H1 (cell line): Measurements from ENCODE around the gene UPK1B. TPM values are rescaled to one million over a fixed set of nuclear protein-coding genes. Genes with fewer than 3 reads are reported as not detected.

Experiments used
- CTCF ChIA-PET: fragments of 300-600 bp; sonication (Branson Sonifier 250); formaldehyde crosslinking; loops from one replicate; lab custom pipeline; 2021; ENCODE audit not compliant: partially characterized antibody; lab: Charles Lee
- POLR2A ChIA-PET: fragments of 300-600 bp; sonication (Branson Sonifier 250); formaldehyde crosslinking; loops from one replicate; lab custom pipeline; 2021; ENCODE audit warnings: inconsistent platforms; ENCODE audit not compliant: partially characterized antibody; lab: Charles Lee
- DNase-seq, 2 experiments: peaks; one replicate each; pipeline versions ENCODE4 v3.0.0 to v3.0.0-alpha.2; 2010 to 2022; ENCODE audit warnings: low spot score in 2 of 2, low read depth in 1 of 2, mixed read lengths in 1 of 2
- FAIRE-seq: peaks from 2 replicates; lab custom pipeline; 2011; peaks lifted over from hg19 to GRCh38; lab: Jason Lieb, UNC
- H2AFZ ChIP-seq: 2 replicates; pipeline ENCODE4 v1.8.1; 2012; ENCODE audit warnings: low read length, inconsistent platforms
- H2AK5ac ChIP-seq: 2 replicates; pipeline ENCODE4 v1.6.1; 2013; ENCODE audit warnings: low read depth, low read length
- H2BK120ac ChIP-seq: replicated peaks from 2 replicates; pipeline ENCODE3; 2013; ENCODE audit warnings: low read depth, low read length, inconsistent platforms
- H2BK12ac ChIP-seq: 2 replicates; pipeline ENCODE4 v1.6.1; 2013; ENCODE audit warnings: low read depth, low read length
- H2BK15ac ChIP-seq: 2 replicates; pipeline ENCODE4 v1.6.1; 2013; ENCODE audit warnings: low read length
- H2BK20ac ChIP-seq: 2 replicates; pipeline ENCODE4 v1.6.1; 2013; ENCODE audit warnings: low read length
- H2BK5ac ChIP-seq: 2 replicates; pipeline ENCODE4 v1.6.1; 2013; ENCODE audit warnings: low read depth, low read length
- H3K14ac ChIP-seq: 2 replicates; pipeline ENCODE4 v1.6.1; 2013; ENCODE audit warnings: inconsistent platforms; ENCODE audit not compliant: insufficient read length
- H3K18ac ChIP-seq: 2 replicates; pipeline ENCODE4 v1.6.1; 2013; ENCODE audit warnings: low read length; ENCODE audit errors: extremely low read depth
- H3K23ac ChIP-seq: 2 replicates; pipeline ENCODE4 v1.6.1; 2013; ENCODE audit warnings: inconsistent platforms; ENCODE audit not compliant: insufficient read length
- H3K23me2 ChIP-seq: 2 replicates; pipeline ENCODE4 v1.6.1; 2013; ENCODE audit warnings: low read depth, low read length
- H3K27ac ChIP-seq: 2 replicates; pipeline ENCODE4 v1.6.1; 2011; ENCODE audit warnings: low read depth, low read length, inconsistent platforms
- H3K27me3 ChIP-seq, 4 experiments: replicated peaks in 1 of 4; 1 replicate in 1 of 4; 2 replicates in 3 of 4; pipeline versions ENCODE4 v1.6.1 to v1.8.1; 2011 to 2013; ENCODE audit warnings: low read length in 3 of 4, mild to moderate bottlenecking in 3 of 4, inconsistent platforms in 2 of 4, mixed read lengths in 2 of 4, moderate library complexity in 1 of 4; ENCODE audit not compliant: control insufficient read depth in 3 of 4, insufficient read depth in 3 of 4; ENCODE audit errors: extremely low read depth in 1 of 4
- H3K36me3 ChIP-seq, 4 experiments: 2 replicates each; pipeline versions ENCODE4 v1.6.1 to v1.8.1; 2011 to 2013; ENCODE audit warnings: mild to moderate bottlenecking in 4 of 4, low read length in 3 of 4, moderate library complexity in 2 of 4, control low read depth in 1 of 4, inconsistent platforms in 1 of 4; ENCODE audit not compliant: insufficient read depth in 4 of 4, control insufficient read depth in 2 of 4
- H3K4ac ChIP-seq: replicated peaks from 2 replicates; pipeline ENCODE3; 2013; ENCODE audit warnings: low read length, low read depth, mixed read lengths, inconsistent platforms; ENCODE audit not compliant: insufficient read length
- H3K4me1 ChIP-seq, 4 experiments: replicated peaks in 1 of 4; 1 replicate in 1 of 4; 2 replicates in 3 of 4; pipeline versions ENCODE4 v1.6.1 to v1.8.1; 2011 to 2013; ENCODE audit warnings: low read length in 3 of 4, inconsistent platforms in 2 of 4, mixed read lengths in 1 of 4; ENCODE audit not compliant: insufficient read depth in 4 of 4, control insufficient read depth in 3 of 4
- H3K4me2 ChIP-seq, 2 experiments: 2 replicates each; pipeline versions ENCODE4 v1.6.1 to v1.8.1; 2011 to 2013; ENCODE audit warnings: low read depth in 2 of 2, low read length in 2 of 2, control low read depth in 1 of 2, inconsistent platforms in 1 of 2, mild to moderate bottlenecking in 1 of 2; ENCODE audit not compliant: insufficient read depth in 1 of 2
- H3K4me3 ChIP-seq, 4 experiments: fragments of 200-600, 300-600 bp in 1 of 4; sonication (generic), shearing (Covaris generic), sonication (Bioruptor Twin) in 1 of 4; 2 replicates each; pipeline versions ENCODE4 v1.5.1 to v1.8.1; 2011 to 2016; ENCODE audit warnings: low read length in 4 of 4, low read depth in 3 of 4, control low read depth in 2 of 4, inconsistent platforms in 2 of 4, mild to moderate bottlenecking in 2 of 4, mixed read lengths in 1 of 4, moderate library complexity in 1 of 4; ENCODE audit not compliant: insufficient read depth in 2 of 4; ENCODE audit errors: extremely low read depth in 1 of 4
- H3K56ac ChIP-seq: replicated peaks from 2 replicates; pipeline ENCODE3; 2013; ENCODE audit warnings: low read depth, mild to moderate bottlenecking, mixed read lengths, low read length, inconsistent platforms; ENCODE audit not compliant: insufficient read length
- H3K79me1 ChIP-seq: 2 replicates; pipeline ENCODE4 v1.6.1; 2013; ENCODE audit warnings: low read depth, low read length, control low read depth
- H3K79me2 ChIP-seq, 2 experiments: 2 replicates each; pipeline versions ENCODE4 v1.6.1 to v1.8.1; 2012 to 2013; ENCODE audit warnings: low read length in 2 of 2, mild to moderate bottlenecking in 2 of 2, inconsistent platforms in 1 of 2; ENCODE audit not compliant: insufficient read depth in 2 of 2, control insufficient read depth in 1 of 2
- H3K9ac ChIP-seq, 4 experiments: replicated peaks in 1 of 4; 1 replicate in 1 of 4; 2 replicates in 3 of 4; pipeline versions ENCODE4 v1.6.1 to v1.8.1; 2011 to 2013; ENCODE audit warnings: low read depth in 3 of 4, low read length in 3 of 4, control low read depth in 2 of 4, mild to moderate bottlenecking in 2 of 4, moderate library complexity in 2 of 4, inconsistent platforms in 1 of 4; ENCODE audit errors: extremely low read depth in 1 of 4
- H3K9me3 ChIP-seq, 2 experiments: 2 replicates each; pipeline versions ENCODE4 v1.6.1 to v1.8.1; 2012 to 2013; ENCODE audit warnings: mild to moderate bottlenecking in 2 of 2, moderate library complexity in 2 of 2, control low read depth in 1 of 2, inconsistent platforms in 1 of 2, low read depth in 1 of 2, low read length in 1 of 2, mixed read lengths in 1 of 2; ENCODE audit not compliant: insufficient read depth in 2 of 2
- H4K20me1 ChIP-seq, 2 experiments: replicated peaks in 1 of 2; 2 replicates each; pipeline versions ENCODE3 to v1.8.1; 2011 to 2013; ENCODE audit warnings: inconsistent platforms in 2 of 2, low read length in 2 of 2, mild to moderate bottlenecking in 1 of 2; ENCODE audit not compliant: insufficient read depth in 2 of 2, control insufficient read depth in 1 of 2
- H4K5ac ChIP-seq: 2 replicates; pipeline ENCODE4 v1.6.1; 2013; ENCODE audit warnings: low read length, low read depth, mixed read lengths, inconsistent platforms; ENCODE audit not compliant: insufficient read length
- H4K8ac ChIP-seq: 2 replicates; pipeline ENCODE4 v1.8.0; 2013; ENCODE audit warnings: mild to moderate bottlenecking, moderate library complexity, low read length, inconsistent platforms; ENCODE audit not compliant: insufficient read depth; ENCODE audit errors: extremely low read depth
- H4K91ac ChIP-seq: replicated peaks from 2 replicates; pipeline ENCODE3; 2013; ENCODE audit warnings: low read length, mixed read lengths, inconsistent platforms; ENCODE audit not compliant: insufficient read length
- GABPA ChIP-seq: IDR thresholded peaks from 2 replicates; pipeline ENCODE4 v1.6.1; 2011; ENCODE audit warnings: mild to moderate bottlenecking, low read length, moderate library complexity, borderline replicate concordance; ENCODE audit not compliant: insufficient read depth
- MAX ChIP-seq: IDR thresholded peaks from 2 replicates; pipeline ENCODE4 v1.6.1; 2012; ENCODE audit warnings: inconsistent platforms
- WGBS, 2 experiments: shearing (Covaris generic) in 1 of 2; methylation state at CpG; one replicate each; pipeline versions ENCODE4 v1.1.6 to v1.1.7; 2013 to 2015; ENCODE audit warnings: low lambda C conversion rate in 2 of 2, mixed read lengths in 2 of 2, inconsistent platforms in 1 of 2, low coverage in 1 of 2, missing lambda C conversion rate in 1 of 2; ENCODE audit not compliant: insufficient replicate concordance in 2 of 2, insufficient coverage in 1 of 2, insufficient read length in 1 of 2; ENCODE audit errors: extremely low coverage in 1 of 2, missing lambda C conversion rate in 1 of 2; 5-methylcytosine and 5-hydroxymethylcytosine counted together
- polyA plus RNA-seq, 7 experiments: library from polyadenylated mRNA; depleted of rRNA in 3 of 7; stranded (reverse) in 5 of 7; unstranded in 2 of 7; fragments of >200 nt in 5 of 7; fragments of 200-250 nt in 2 of 7; gene quantifications; 1 replicate in 5 of 7; 2 replicates in 1 of 7; 4 replicates in 1 of 7; pipeline versions ENCODE4 v1.2.1 to v1.2.3, GENCODE V29; 2011 to 2013; ENCODE audit warnings: missing spikeins in 2 of 7, mixed read lengths in 2 of 7
- total RNA-seq: library from RNA; stranded (reverse); fragmentation: NEBNext Ultra II Directional; extraction: Animal tissue kit (Norgen Biotek cat#: 25700); gene quantifications from 2 replicates; pipeline ENCODE4 v1.2.1, GENCODE V29; 2021

Gene UPK1B
- total and polyA plus RNA-seq, 2 of the 8 experiments (the other 6 are each of a cell fraction or from before 2014, with no cell fraction given), result 0.67 to 0.68 TPM

- Histone ChIP-seq H3K18ac (no peak overlapping the region), H4K20me1 (peaks cover 0 to 2% of the 10 kb centered on the region in 2 experiments), H3K4ac (no peak overlapping the region), H3K4me3 (no peak overlapping the region), H3K27me3 (no peaks in the 10 kb centered on the region), H3K79me1 (no peaks in the 10 kb centered on the region), H2AK5ac (no peak overlapping the region), H3K4me2 (no peak overlapping the region), H4K91ac (no peak overlapping the region), H3K27ac (no peak overlapping the region), H3K14ac (no peak overlapping the region), H4K5ac (no peak overlapping the region), H3K36me3 (peaks cover under 1 to 70% (median 37%) of the 10 kb centered on the region in 4 experiments; a peak in 6 of 8 replicates), H2AFZ (no peak overlapping the region), H3K4me1 (no peaks in the 10 kb centered on the region), H3K56ac (no peak overlapping the region), H2BK15ac (no peak overlapping the region), H2BK12ac (no peak overlapping the region), H3K9me3 (no peaks in the 10 kb centered on the region), H3K79me2 (no peaks in the 10 kb centered on the region), H2BK5ac (no peak overlapping the region), H4K8ac (no peak overlapping the region), H3K23ac (no peak overlapping the region), H2BK20ac (no peak overlapping the region), H3K23me2 (no peaks in the 10 kb centered on the region; the same call in 1 of the 2 replicates), H2BK120ac (no peak overlapping the region), H3K9ac (no peak overlapping the region)
- ChIA-PET POLR2A (interaction anchor here (1.0 kb wide), 1 partner anchor 27 kb away, joined by 3 read pairs; no protein-coding TSS in a partner anchor), CTCF (interaction anchor here (1.6 to 2.2 kb wide), 3 partner anchors 12 to 328 kb away, joined by 3 to 8 read pairs (median 4); partner anchors contain the start of gene TEX55)
- 95% methylated on average over 6 of the region's 6 CpGs; no CpG with 5 or more reads in 1 of the 2 experiments for WGBS, 2 experiments
- no peak for DNase-seq
- FAIRE-seq, result no peak
- no peak for TF ChIP-seq GABPA
- no peak for TF ChIP-seq MAX
Observed at GRCh38 chr3:119211803-119212202, 38.4 kb downstream of the UPK1B start.
